Subcutaneous adipose tissue (tissue), 4 donors: ENCODE data around the gene LSAMP. TPM values are rescaled to one million over a fixed set of nuclear protein-coding genes. Genes with fewer than 3 reads are reported as not detected.

Source experiments
- CTCF ChIP-seq: fragments of 450-650 bp; IDR thresholded peaks from one replicate; pipeline ENCODE4 v1.5.1; 2016; ENCODE audit warnings: low read depth, mild to moderate bottlenecking, control low read depth, antibody characterized with exemption, moderate library complexity
- total RNA-seq, 4 donors: library from RNA; depleted of rRNA; stranded (reverse); fragments of >200 nt; gene quantifications; one replicate each; pipeline ENCODE4 v1.1.0, GENCODE V29; 2016

LSAMP gene
- total RNA-seq, 4 donors from 2014 or later: 0.38 to 1.7 (median 0.71) TPM

GRCh38 chr3:115835946-115836345 is 609.3 kb downstream of the LSAMP start:
- no peak for TF ChIP-seq CTCF

GRCh38 chr3:115834068-115834467 is 611.2 kb downstream of the LSAMP start:
- no peak for TF ChIP-seq CTCF

GRCh38 chr3:115833074-115833473 is 612.2 kb downstream of the LSAMP start:
- no peak for TF ChIP-seq CTCF

GRCh38 chr3:115832265-115832664 is 613.0 kb downstream of the LSAMP start:
- no peak for TF ChIP-seq CTCF

- TF ChIP-seq CTCF: no peak
These were observed 613.4 kb downstream of the LSAMP start for GRCh38 chr3:115831864-115832263.

- no peak for TF ChIP-seq CTCF
These were observed 614.4 kb downstream of the LSAMP start for GRCh38 chr3:115830764-115831395.

- no peak for TF ChIP-seq CTCF
These were observed 616.9 kb downstream of the LSAMP start for GRCh38 chr3:115828401-115828800.
